ENCODE data around the gene ENOSF1.

ENOSF1 gene

DNA sequence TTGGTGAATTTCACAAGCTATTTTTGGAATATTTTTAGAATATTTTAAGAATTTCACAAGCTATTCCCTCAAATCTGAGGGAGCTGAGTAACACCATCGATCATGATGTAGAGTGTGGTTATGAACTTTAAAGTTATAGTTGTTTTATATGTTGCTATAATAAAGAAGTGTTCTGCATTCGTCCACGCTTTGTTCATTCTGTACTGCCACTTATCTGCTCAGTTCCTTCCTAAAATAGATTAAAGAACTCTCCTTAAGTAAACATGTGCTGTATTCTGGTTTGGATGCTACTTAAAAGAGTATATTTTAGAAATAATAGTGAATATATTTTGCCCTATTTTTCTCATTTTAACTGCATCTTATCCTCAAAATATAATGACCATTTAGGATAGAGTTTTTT, 39.1 kb downstream of the ENOSF1 start:
- peaks cover 74% of the 10 kb centered on the region for H3K36me3 Mint-ChIP-seq (ENCODE audit: low read depth)
- no peaks in the 10 kb centered on the region for H3K4me1 Mint-ChIP-seq (ENCODE audit: low read depth)
- no peak overlapping the region for H3K4me3 Mint-ChIP-seq
- H3K27me3 Mint-ChIP-seq = no peaks in the 10 kb centered on the region
- H3K9me3 Mint-ChIP-seq = no peaks in the 10 kb centered on the region
- H3K27ac Mint-ChIP-seq = no peak overlapping the region

DNA sequence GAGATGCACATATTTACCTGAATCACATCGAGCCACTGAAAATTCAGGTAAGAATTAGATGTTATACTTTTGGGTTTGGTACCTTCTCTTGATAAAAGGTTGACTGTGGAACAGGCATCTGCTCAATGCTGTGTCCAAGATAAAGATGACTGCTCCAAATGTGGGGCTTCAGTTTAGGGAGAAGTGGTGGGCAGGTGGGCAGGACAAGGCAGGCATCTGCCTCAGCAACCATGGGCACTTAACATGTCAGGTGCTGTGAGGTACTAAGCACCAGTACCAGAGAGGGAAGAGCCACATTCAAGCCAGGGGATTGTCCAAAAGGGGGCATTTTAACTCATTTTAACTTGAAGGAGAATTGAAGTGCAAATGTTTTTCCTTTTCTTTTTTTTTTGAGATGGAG, 41.0 kb downstream of the ENOSF1 start:
- no peak overlapping the region for H3K4me3 Mint-ChIP-seq
- H3K9me3 Mint-ChIP-seq = no peaks in the 10 kb centered on the region
- no peaks in the 10 kb centered on the region for H3K4me1 Mint-ChIP-seq (ENCODE audit: low read depth)
- peaks cover 69% of the 10 kb centered on the region for H3K36me3 Mint-ChIP-seq (ENCODE audit: low read depth)
- H3K27me3 Mint-ChIP-seq = no peaks in the 10 kb centered on the region
- peak overlapping the region; percentile 54 for H3K27ac Mint-ChIP-seq

DNA sequence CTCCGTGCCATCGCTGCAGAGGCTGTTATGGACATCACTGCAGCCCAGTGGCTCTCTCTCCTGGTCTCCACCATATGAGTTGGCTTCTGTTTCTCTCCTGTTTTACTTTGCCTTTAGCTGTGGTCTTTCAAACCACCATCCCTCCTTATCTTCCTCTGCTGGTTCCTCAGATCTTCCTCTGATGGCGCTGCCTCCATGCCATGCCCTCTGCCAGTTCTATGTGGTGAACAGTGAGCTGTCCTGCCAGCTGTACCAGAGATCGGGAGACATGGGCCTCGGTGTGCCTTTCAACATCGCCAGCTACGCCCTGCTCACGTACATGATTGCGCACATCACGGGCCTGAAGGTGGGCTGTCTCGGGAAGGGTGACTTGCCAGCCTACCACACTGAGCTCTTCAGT, 41.9 kb downstream of the ENOSF1 start:
- H3K27me3 Mint-ChIP-seq = no peaks in the 10 kb centered on the region
- H3K4me3 Mint-ChIP-seq = no peak overlapping the region
- H3K27ac Mint-ChIP-seq = no peak overlapping the region
- H3K4me1 Mint-ChIP-seq (ENCODE audit: low read depth) = no peaks in the 10 kb centered on the region
- no peaks in the 10 kb centered on the region for H3K9me3 Mint-ChIP-seq
- H3K36me3 Mint-ChIP-seq (ENCODE audit: low read depth) = peaks cover 70% of the 10 kb centered on the region

- H3K9me3 Mint-ChIP-seq = no peaks in the 10 kb centered on the region
- no peak overlapping the region for H3K4me3 Mint-ChIP-seq
- H3K27me3 Mint-ChIP-seq = no peaks in the 10 kb centered on the region
- H3K4me1 Mint-ChIP-seq (ENCODE audit: low read depth) = no peaks in the 10 kb centered on the region
- H3K27ac Mint-ChIP-seq = no peak overlapping the region
- peaks cover 72% of the 10 kb centered on the region for H3K36me3 Mint-ChIP-seq (ENCODE audit: low read depth)
Measured at GRCh38 chr18:669077-669476, 43.4 kb downstream of the ENOSF1 start.

DNA sequence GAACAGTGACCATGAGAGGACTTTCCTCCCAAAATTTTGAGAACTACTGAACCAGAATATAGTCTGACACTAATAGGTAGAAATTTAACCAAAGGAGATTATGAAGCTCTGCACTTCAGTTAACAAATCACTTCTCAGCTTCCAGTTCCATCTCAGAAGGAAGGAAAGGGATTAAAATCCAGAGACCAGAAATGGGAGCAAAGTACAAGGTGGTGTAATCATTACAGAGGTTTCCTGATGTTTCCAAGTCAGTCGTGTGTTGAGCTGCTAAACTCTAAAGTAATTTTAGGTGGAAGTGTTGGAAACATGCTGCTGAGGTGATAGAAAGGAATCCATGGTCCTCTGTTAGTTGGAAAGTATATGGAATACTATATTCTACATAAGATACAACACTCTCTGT, 44.2 kb downstream of the ENOSF1 start:
- no peaks in the 10 kb centered on the region for H3K4me1 Mint-ChIP-seq (ENCODE audit: low read depth)
- peaks cover 76% of the 10 kb centered on the region for H3K36me3 Mint-ChIP-seq (ENCODE audit: low read depth)
- no peak overlapping the region for H3K4me3 Mint-ChIP-seq
- no peaks in the 10 kb centered on the region for H3K27me3 Mint-ChIP-seq
- peak overlapping the region; percentile 15 for H3K27ac Mint-ChIP-seq
- H3K9me3 Mint-ChIP-seq = no peaks in the 10 kb centered on the region

DNA sequence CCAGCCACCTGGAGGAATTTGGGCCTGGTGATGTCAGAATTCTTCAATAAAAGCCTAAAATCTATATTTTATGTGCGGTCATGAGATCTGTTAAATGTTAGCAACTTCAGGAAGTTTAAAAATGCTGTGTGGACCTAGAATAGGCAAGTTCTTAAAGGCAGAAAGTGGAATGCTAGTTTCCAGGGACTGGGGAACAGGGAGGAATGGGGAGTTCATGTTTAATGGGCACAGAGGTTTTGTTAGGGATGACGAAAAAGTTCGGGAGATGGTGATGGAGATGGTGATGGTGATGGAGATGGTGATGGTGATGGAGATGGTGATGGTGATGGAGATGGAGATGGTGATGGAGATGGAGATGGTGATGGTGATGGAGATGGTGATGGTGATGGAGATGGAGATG, 45.8 kb downstream of the ENOSF1 start:
- Mint-ChIP-seq H3K27me3 (no peaks in the 10 kb centered on the region), H3K27ac (peak overlapping the region; percentile 40), H3K9me3 (no peaks in the 10 kb centered on the region), H3K4me3 (no peak overlapping the region), H3K4me1 (ENCODE audit: low read depth) (no peaks in the 10 kb centered on the region), H3K36me3 (ENCODE audit: low read depth) (peaks cover 73% of the 10 kb centered on the region)

- H3K9me3 Mint-ChIP-seq = peaks cover 4% of the 10 kb centered on the region
- H3K4me1 Mint-ChIP-seq (ENCODE audit: low read depth) = no peaks in the 10 kb centered on the region
- H3K27me3 Mint-ChIP-seq = no peaks in the 10 kb centered on the region
- peaks cover 73% of the 10 kb centered on the region for H3K36me3 Mint-ChIP-seq (ENCODE audit: low read depth)
- peak overlapping the region; percentile 40 for H3K27ac Mint-ChIP-seq
- H3K4me3 Mint-ChIP-seq = no peak overlapping the region
Measured at GRCh38 chr18:666177-666576, 46.3 kb downstream of the ENOSF1 start.

DNA sequence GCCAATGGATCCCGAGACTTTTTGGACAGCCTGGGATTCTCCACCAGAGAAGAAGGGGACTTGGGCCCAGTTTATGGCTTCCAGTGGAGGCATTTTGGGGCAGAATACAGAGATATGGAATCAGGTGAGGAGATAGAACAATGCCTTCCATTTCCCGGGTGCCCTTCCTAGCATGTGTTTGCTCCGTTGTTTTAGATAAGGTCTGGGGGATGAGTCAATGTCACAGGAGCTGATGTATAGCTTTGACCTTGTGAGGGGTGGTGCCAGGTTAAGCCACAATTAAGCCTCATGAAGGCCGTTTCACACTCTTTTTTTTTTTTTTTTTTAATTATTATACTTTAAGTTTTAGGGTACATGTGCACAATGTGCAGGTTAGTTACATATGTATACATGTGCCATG, 50.2 kb downstream of the ENOSF1 start:
- Mint-ChIP-seq H3K27me3 (peaks cover 9% of the 10 kb centered on the region), H3K9me3 (peaks cover 4% of the 10 kb centered on the region), H3K4me3 (no peak overlapping the region), H3K27ac (no peak overlapping the region), H3K36me3 (ENCODE audit: low read depth) (peaks cover 63% of the 10 kb centered on the region), H3K4me1 (ENCODE audit: low read depth) (peaks cover 15% of the 10 kb centered on the region)

DNA sequence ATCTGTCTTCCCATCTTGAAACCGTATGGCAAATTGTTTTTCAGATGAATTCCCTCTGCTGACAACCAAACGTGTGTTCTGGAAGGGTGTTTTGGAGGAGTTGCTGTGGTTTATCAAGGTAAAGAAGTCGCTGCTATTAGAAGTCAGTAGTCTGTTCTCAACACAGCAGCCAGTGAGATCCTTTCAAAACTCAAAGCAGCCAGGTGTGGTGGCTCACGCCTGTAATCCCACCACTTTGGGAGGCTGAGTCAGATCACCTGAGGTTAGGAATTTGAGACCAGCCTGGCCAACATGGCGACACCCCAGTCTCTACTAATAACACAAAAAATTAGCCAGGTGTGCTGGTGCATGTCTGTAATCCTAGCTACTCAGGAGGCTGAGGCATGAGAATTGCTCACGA, 52.8 kb downstream of the ENOSF1 start:
- Mint-ChIP-seq H3K4me3 (peak overlapping the region; percentile 95), H3K4me1 (ENCODE audit: low read depth) (peaks cover 18% of the 10 kb centered on the region), H3K27me3 (peaks cover 20% of the 10 kb centered on the region), H3K9me3 (peaks cover 4% of the 10 kb centered on the region), H3K27ac (no peak overlapping the region), H3K36me3 (ENCODE audit: low read depth) (peaks cover 50% of the 10 kb centered on the region)

- peaks cover 4% of the 10 kb centered on the region for H3K9me3 Mint-ChIP-seq
- H3K4me1 Mint-ChIP-seq (ENCODE audit: low read depth) = peaks cover 18% of the 10 kb centered on the region
- H3K27ac Mint-ChIP-seq = peak overlapping the region; percentile 96
- H3K4me3 Mint-ChIP-seq = peak overlapping the region; percentile 95
- peaks cover 23% of the 10 kb centered on the region for H3K27me3 Mint-ChIP-seq
- H3K36me3 Mint-ChIP-seq (ENCODE audit: low read depth) = peaks cover 48% of the 10 kb centered on the region
Measured at GRCh38 chr18:658947-659533, 53.4 kb downstream of the ENOSF1 start.

DNA sequence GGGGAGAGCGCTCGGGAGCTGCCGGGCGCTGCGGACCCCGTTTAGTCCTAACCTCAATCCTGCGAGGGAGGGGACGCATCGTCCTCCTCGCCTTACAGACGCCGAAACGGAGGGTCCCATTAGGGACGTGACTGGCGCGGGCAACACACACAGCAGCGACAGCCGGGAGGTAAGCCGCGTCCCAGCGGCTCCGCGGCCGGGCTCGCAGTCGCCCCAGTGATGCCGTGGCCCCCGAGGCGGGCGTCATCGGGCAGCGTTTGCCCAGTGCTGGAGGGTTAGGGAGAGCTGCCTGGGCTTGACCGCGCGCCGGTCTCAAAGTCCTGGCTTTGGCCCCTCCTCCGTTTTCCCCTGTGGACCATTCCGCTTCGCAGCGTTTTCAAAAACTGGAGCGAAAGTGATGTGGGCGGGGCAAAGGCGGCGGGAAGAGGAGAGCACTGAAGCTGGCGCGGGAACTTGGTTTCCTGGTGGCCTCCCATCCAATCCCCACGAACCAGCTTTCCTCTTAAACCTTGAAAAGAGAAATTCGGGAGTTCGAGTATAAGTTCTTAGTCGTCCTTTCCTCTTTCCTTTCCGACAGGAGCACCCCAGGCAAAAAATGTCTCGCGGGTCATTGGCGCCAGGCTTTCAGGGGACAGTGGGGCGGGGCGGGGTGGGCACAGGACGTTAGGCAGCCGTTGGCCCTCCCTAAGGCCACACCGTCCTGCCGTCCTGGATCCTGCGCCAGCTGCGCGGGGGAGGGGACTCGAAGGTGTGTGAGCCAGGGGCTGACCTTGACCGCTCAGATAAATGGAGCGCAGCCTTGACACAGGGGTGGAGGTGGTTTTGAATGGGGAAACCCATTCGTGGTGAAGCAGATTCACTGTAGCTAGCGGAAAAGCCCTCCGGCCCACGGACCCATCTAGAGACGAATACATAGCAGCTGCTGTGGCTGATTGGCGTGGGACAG, 54.2 kb downstream of the ENOSF1 start:
- peaks cover 4% of the 10 kb centered on the region for H3K9me3 Mint-ChIP-seq
- H3K27me3 Mint-ChIP-seq = peaks cover 29% of the 10 kb centered on the region
- peak overlapping the region; percentile 95 for H3K4me3 Mint-ChIP-seq
- peak overlapping the region; percentile 96 for H3K27ac Mint-ChIP-seq
- H3K4me1 Mint-ChIP-seq (ENCODE audit: low read depth) = peaks cover 18% of the 10 kb centered on the region
- peaks cover 44% of the 10 kb centered on the region for H3K36me3 Mint-ChIP-seq (ENCODE audit: low read depth)

- peaks cover 29% of the 10 kb centered on the region for H3K27me3 Mint-ChIP-seq
- peaks cover 42% of the 10 kb centered on the region for H3K36me3 Mint-ChIP-seq (ENCODE audit: low read depth)
- peaks cover 4% of the 10 kb centered on the region for H3K9me3 Mint-ChIP-seq
- H3K4me1 Mint-ChIP-seq (ENCODE audit: low read depth) = peaks cover 18% of the 10 kb centered on the region
- H3K4me3 Mint-ChIP-seq = peak within 1 kb of the TSS; percentile 95
- peak within 1 kb of the TSS; percentile 96 for H3K27ac Mint-ChIP-seq
Measured at GRCh38 chr18:657311-658000, 55.0 kb downstream of the ENOSF1 start, which contains the start of gene TYMS. TSS of gene TYMS (plus strand) at chr18:657653. CDS start at chr18:657743, 90 bp downstream.

GRCh38 chr18:655445-655844, 57.0 kb downstream of the ENOSF1 start:
- no peaks in the 10 kb centered on the region for H3K9me3 Mint-ChIP-seq
- H3K27ac Mint-ChIP-seq = no peak overlapping the region
- peak overlapping the region; percentile 18 for H3K4me3 Mint-ChIP-seq
- peaks cover 35% of the 10 kb centered on the region for H3K27me3 Mint-ChIP-seq
- peaks cover 22% of the 10 kb centered on the region for H3K4me1 Mint-ChIP-seq (ENCODE audit: low read depth)
- peaks cover 24% of the 10 kb centered on the region for H3K36me3 Mint-ChIP-seq (ENCODE audit: low read depth)

DNA sequence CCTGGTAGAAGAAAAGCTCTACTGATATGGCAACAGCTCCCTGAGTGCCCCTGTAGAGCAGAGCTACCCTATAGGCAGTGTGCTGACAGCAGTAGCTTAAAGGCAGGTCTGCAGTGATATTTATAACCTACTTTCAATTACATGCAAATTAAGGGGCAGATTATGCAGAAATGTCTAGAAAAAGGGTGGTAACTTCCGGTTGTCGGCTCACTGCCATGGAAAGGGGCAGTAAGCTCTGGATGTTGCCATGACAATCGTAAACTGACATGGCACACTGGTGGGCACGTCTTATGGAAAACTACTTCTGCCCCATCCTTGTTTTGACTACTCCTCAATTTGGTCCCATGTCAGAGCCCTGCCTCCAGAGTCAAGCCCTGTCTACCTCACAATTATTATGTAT, 57.8 kb downstream of the ENOSF1 start:
- H3K4me3 Mint-ChIP-seq = no peak overlapping the region
- H3K27me3 Mint-ChIP-seq = peaks cover 34% of the 10 kb centered on the region
- H3K4me1 Mint-ChIP-seq (ENCODE audit: low read depth) = peaks cover 19% of the 10 kb centered on the region
- H3K36me3 Mint-ChIP-seq (ENCODE audit: low read depth) = peaks cover 15% of the 10 kb centered on the region
- no peaks in the 10 kb centered on the region for H3K9me3 Mint-ChIP-seq
- H3K27ac Mint-ChIP-seq = no peak overlapping the region

- no peak overlapping the region for H3K4me3 Mint-ChIP-seq
- peaks cover 26% of the 10 kb centered on the region for H3K27me3 Mint-ChIP-seq
- H3K36me3 Mint-ChIP-seq (ENCODE audit: low read depth) = peaks cover 4% of the 10 kb centered on the region
- H3K27ac Mint-ChIP-seq = no peak overlapping the region
- peaks cover 10% of the 10 kb centered on the region for H3K4me1 Mint-ChIP-seq (ENCODE audit: low read depth)
- no peaks in the 10 kb centered on the region for H3K9me3 Mint-ChIP-seq
Measured at GRCh38 chr18:653512-653911, 58.9 kb downstream of the ENOSF1 start.
